ENCODE data around the gene FAM98B. TPM values are rescaled to one million over a fixed set of nuclear protein-coding genes. Genes with fewer than 3 reads are reported as not detected.

Gene FAM98B
- total RNA-seq, 1 donor from 2014 or later: 15.6 TPM

DNA sequence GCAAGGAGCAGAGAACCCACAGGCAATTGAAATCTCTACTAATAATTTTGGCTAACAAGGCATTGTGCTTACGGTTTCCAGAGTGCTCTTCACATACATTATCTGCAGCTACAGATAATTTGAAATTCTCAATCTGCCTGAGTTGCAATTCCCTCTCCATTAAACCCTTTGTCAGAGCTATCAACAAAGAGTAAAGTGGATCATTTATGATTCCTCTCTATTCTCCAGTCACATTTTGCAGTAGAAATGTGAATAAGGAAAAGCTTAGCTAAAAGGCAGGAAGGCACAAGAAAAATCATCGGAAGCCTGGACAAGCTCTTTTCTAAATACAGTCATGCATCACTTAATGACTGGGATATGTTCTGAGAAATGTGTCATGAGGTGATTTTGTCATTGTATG is 49.6 kb downstream of the FAM98B start:
- Mint-ChIP-seq H3K36me3 (ENCODE audit: low read depth) (no peaks in the 10 kb centered on the region), H3K4me1 (ENCODE audit: low read depth) (no peaks in the 10 kb centered on the region), H3K9me3 (ENCODE audit: low read depth) (no peaks in the 10 kb centered on the region), H3K27me3 (ENCODE audit: low read depth) (no peaks in the 10 kb centered on the region), H3K27ac (ENCODE audit: unreplicated experiment) (no peak overlapping the region), H3K4me3 (ENCODE audit: unreplicated experiment) (no peak overlapping the region)
- DNase-seq (ENCODE audit: low spot score): no peak
- TF ChIP-seq, protein P1, sequence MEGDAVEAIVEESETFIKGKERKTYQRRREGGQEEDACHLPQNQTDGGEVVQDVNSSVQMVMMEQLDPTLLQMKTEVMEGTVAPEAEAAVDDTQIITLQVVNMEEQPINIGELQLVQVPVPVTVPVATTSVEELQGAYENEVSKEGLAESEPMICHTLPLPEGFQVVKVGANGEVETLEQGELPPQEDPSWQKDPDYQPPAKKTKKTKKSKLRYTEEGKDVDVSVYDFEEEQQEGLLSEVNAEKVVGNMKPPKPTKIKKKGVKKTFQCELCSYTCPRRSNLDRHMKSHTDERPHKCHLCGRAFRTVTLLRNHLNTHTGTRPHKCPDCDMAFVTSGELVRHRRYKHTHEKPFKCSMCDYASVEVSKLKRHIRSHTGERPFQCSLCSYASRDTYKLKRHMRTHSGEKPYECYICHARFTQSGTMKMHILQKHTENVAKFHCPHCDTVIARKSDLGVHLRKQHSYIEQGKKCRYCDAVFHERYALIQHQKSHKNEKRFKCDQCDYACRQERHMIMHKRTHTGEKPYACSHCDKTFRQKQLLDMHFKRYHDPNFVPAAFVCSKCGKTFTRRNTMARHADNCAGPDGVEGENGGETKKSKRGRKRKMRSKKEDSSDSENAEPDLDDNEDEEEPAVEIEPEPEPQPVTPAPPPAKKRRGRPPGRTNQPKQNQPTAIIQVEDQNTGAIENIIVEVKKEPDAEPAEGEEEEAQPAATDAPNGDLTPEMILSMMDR (IDR thresholded peaks at IDR 0.05): no peak

GRCh38 chr15:38504680-38505467 is 50.9 kb downstream of the FAM98B start:
- Mint-ChIP-seq H3K9me3 (ENCODE audit: low read depth) (no peaks in the 10 kb centered on the region), H3K27me3 (ENCODE audit: low read depth) (no peaks in the 10 kb centered on the region), H3K4me1 (ENCODE audit: low read depth) (peaks cover 5% of the 10 kb centered on the region), H3K4me3 (ENCODE audit: unreplicated experiment) (no peak overlapping the region), H3K27ac (ENCODE audit: unreplicated experiment) (no peak overlapping the region), H3K36me3 (ENCODE audit: low read depth) (no peaks in the 10 kb centered on the region)
- TF ChIP-seq, protein P1 (IDR thresholded peaks at IDR 0.05): no peak
- no peak for DNase-seq (ENCODE audit: low spot score)

DNA sequence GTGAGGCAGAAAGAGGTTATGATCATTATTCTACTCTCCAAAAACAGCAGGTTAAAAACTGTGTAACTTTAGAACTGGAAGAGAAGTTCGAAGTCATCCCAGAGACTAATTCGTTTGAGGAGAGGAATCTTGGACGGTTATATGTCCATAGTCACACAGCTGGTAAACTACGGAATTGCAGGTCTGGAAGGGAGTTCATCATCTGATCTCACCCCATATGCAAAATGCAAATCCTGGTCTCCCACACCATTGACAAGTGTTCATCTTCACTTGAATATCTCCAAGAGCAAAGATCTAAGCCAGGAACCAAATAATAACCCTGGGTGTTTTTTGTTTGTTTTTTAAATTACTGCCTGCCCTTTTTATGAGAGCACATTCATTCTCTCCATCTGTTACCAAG is 53.1 kb downstream of the FAM98B start:
- DNase-seq (ENCODE audit: low spot score): no peak
- Mint-ChIP-seq H3K4me1 (ENCODE audit: low read depth) (peaks cover 5% of the 10 kb centered on the region), H3K4me3 (ENCODE audit: unreplicated experiment) (no peak overlapping the region), H3K27ac (ENCODE audit: unreplicated experiment) (no peak overlapping the region), H3K36me3 (ENCODE audit: low read depth) (no peaks in the 10 kb centered on the region), H3K9me3 (ENCODE audit: low read depth) (no peaks in the 10 kb centered on the region), H3K27me3 (ENCODE audit: low read depth) (no peaks in the 10 kb centered on the region)
- TF ChIP-seq, protein P1 (IDR thresholded peaks at IDR 0.05): no peak

DNA sequence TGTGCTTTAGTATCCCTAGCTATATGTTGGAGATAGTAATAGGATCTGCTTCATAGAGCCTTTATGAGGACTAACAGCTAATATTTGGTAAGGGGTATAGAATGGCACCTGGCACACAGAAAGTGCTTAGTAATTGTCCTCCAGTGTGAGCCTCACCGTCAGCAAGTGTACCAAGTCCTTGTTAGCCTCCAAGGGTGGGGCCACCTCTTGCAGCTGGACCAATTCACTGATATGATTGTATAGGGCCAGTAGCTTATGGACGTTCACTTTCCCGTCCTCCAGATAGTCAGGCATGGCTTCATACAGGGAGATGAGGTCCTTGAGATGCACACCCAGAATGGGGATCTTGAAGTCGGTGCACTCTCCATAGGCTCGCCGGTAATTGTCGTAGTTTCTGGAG is 53.6 kb downstream of the FAM98B start:
- Mint-ChIP-seq H3K4me3 (ENCODE audit: unreplicated experiment) (no peak overlapping the region), H3K27me3 (ENCODE audit: low read depth) (no peaks in the 10 kb centered on the region), H3K36me3 (ENCODE audit: low read depth) (no peaks in the 10 kb centered on the region), H3K27ac (ENCODE audit: unreplicated experiment) (no peak overlapping the region), H3K4me1 (ENCODE audit: low read depth) (peaks cover 5% of the 10 kb centered on the region), H3K9me3 (ENCODE audit: low read depth) (no peaks in the 10 kb centered on the region)
- DNase-seq (ENCODE audit: low spot score): no peak
- TF ChIP-seq, protein P1 (IDR thresholded peaks at IDR 0.05): no peak

GRCh38 chr15:38508647-38509046 is 54.7 kb downstream of the FAM98B start:
- H3K4me3 Mint-ChIP-seq (ENCODE audit: unreplicated experiment): no peak overlapping the region
- DNase-seq (ENCODE audit: low spot score): no peak
- peaks cover 5% of the 10 kb centered on the region for H3K4me1 Mint-ChIP-seq (ENCODE audit: low read depth)
- no peaks in the 10 kb centered on the region for H3K27me3 Mint-ChIP-seq (ENCODE audit: low read depth)
- H3K36me3 Mint-ChIP-seq (ENCODE audit: low read depth): no peaks in the 10 kb centered on the region
- TF ChIP-seq, protein P1 (IDR thresholded peaks at IDR 0.05): no peak
- no peak overlapping the region for H3K27ac Mint-ChIP-seq (ENCODE audit: unreplicated experiment)
- no peaks in the 10 kb centered on the region for H3K9me3 Mint-ChIP-seq (ENCODE audit: low read depth)
